HCT116 (cell line): ENCODE results near the gene RIC8A.
"Not testable (repeated sequence)": the region's sequence is repeated elsewhere in the genome, so short reads cannot be mapped to it uniquely, and the experiment has no call there.

ENCODE experiments used
- CTCF ChIP-seq, 3 experiments: fragments of 200-600 bp in 1 of 3; sonication (generic) in 1 of 3; IDR thresholded peaks in 2 of 3; conservative IDR thresholded peaks in 1 of 3; 2 replicates each; pipeline ENCODE4 v1.5.1; 2012 to 2017; ENCODE audit warnings: low read depth in 2 of 3, low read length in 2 of 3, antibody characterized with exemption in 1 of 3, borderline replicate concordance in 1 of 3, control low read depth in 1 of 3, mild to moderate bottlenecking in 1 of 3, mixed read lengths in 1 of 3, mixed run types in 1 of 3, moderate library complexity in 1 of 3; ENCODE audit not compliant: insufficient read depth in 1 of 3
- MAX ChIP-seq: IDR thresholded peaks from 2 replicates; pipeline ENCODE4 v1.6.1; 2012
- POLR2AphosphoS5 ChIP-seq: IDR thresholded peaks from 2 replicates; pipeline ENCODE4 v1.6.1; 2011; ENCODE audit warnings: mild to moderate bottlenecking, low read depth, low read length, moderate library complexity

DNA sequence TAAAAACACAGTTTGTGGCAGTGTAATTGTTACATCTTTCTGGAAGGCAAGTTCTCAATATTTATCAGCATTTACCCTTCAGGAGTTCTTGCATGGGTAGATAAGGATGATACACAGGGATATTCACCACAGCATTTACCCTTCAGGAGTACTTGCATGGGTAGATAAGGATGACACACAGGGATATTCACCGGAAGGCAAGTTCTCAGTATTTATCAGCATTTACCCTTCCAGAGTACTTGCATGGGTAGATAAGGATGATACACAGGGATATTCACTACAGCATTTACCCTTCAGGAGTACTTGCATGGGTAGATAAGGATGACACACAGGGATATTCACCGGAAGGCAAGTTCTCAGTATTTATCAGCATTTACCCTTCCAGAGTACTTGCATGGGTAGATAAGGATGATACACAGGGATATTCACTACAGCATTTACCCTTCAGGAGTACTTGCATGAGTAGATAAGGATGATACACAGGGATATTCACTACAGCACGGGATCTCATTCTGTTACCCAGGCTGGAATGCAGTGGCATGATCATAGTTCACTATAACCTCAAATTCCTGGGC lies 13.2 kb downstream of the RIC8A start:
- TF ChIP-seq MAX; CTCF (IDR thresholded peaks at IDR 0.05 in 2 of 3, conservative IDR thresholded peaks at IDR 0.05 in 1 of 3; ENCODE audit: borderline replicate concordance in 1 of 3, insufficient read depth in 1 of 3, low read depth in 2 of 3, low read length in 2 of 3); POLR2AphosphoS5: not testable (repeated sequence)
